Activated T-cell treated with anti-CD3 and anti-CD28 coated beads, Interleukin-2, amount 50 U/mL, for 4 hours (primary cell): ENCODE results near the gene SLC35F5. TPM values are rescaled to one million over a fixed set of nuclear protein-coding genes. Genes with fewer than 3 reads are reported as not detected.
"Not testable (repeated sequence)": the region's sequence is repeated elsewhere in the genome, so short reads cannot be mapped to it uniquely, and the experiment has no call there.

Source experiments
- ATAC-seq, 2 donors: fragments of 200-7000 bp; cut with Tn5 transposase; one replicate each; pipeline ENCODE4 v1.10.0; 2021
- DNase-seq: peaks from one replicate; pipeline ENCODE4 v3.0.0-alpha.2; 2020
- H3K27me3 Mint-ChIP-seq: one replicate; pipeline ENCODE4 v1.8.0; 2021; ENCODE audit warnings: low read depth, mixed read lengths
- H3K36me3 Mint-ChIP-seq: one replicate; pipeline ENCODE4 v1.8.0; 2022; ENCODE audit warnings: mixed read lengths; ENCODE audit not compliant: insufficient read depth
- H3K4me1 Mint-ChIP-seq: one replicate; pipeline ENCODE4 v1.8.0; 2021; ENCODE audit warnings: low read depth, mixed read lengths
- H3K4me3 Mint-ChIP-seq: one replicate; pipeline ENCODE4 v1.8.0; 2021; ENCODE audit warnings: mild to moderate bottlenecking, moderate library complexity, mixed read lengths
- H3K9me3 Mint-ChIP-seq: one replicate; pipeline ENCODE4 v1.8.0; 2021; ENCODE audit warnings: mixed read lengths
- total RNA-seq, 3 donors: library from RNA; stranded (reverse); gene quantifications; one replicate each; pipeline ENCODE4 v1.2.1, GENCODE V29; 2021

Gene SLC35F5
- total RNA-seq, 3 donors from 2014 or later = 14.4 to 18.6 (median 15.6) TPM

GRCh38 chr2:113723411-113723810 is 33.0 kb downstream of the SLC35F5 start:
- peaks cover 20% of the 10 kb centered on the region for H3K36me3 Mint-ChIP-seq
- no peaks in the 10 kb centered on the region for H3K27me3 Mint-ChIP-seq
- DNase-seq (no peak), ATAC-seq (no peak)
- no peaks in the 10 kb centered on the region for H3K4me1 Mint-ChIP-seq
- H3K4me3 Mint-ChIP-seq = no peak overlapping the region
- no peaks in the 10 kb centered on the region for H3K9me3 Mint-ChIP-seq

GRCh38 chr2:113720167-113720566 is 36.3 kb downstream of the SLC35F5 start:
- Mint-ChIP-seq H3K4me1 (no peaks in the 10 kb centered on the region), H3K4me3 (no peak overlapping the region), H3K27me3 (no peaks in the 10 kb centered on the region), H3K36me3 (peaks cover 23% of the 10 kb centered on the region), H3K9me3 (no peaks in the 10 kb centered on the region)
- DNase-seq (no peak), ATAC-seq (no peak)

- Mint-ChIP-seq H3K4me1 (no peaks in the 10 kb centered on the region), H3K27me3 (no peaks in the 10 kb centered on the region), H3K36me3 (peaks cover 21% of the 10 kb centered on the region), H3K9me3 (no peaks in the 10 kb centered on the region), H3K4me3 (no peak overlapping the region)
- DNase-seq (no peak), ATAC-seq (no peak)
Observed at GRCh38 chr2:113716291-113716690, 40.2 kb downstream of the SLC35F5 start.

GRCh38 chr2:113712941-113713340 is 43.5 kb downstream of the SLC35F5 start:
- peaks cover 17% of the 10 kb centered on the region for H3K36me3 Mint-ChIP-seq
- H3K27me3 Mint-ChIP-seq = no peaks in the 10 kb centered on the region
- ATAC-seq = no peak
- no peak for DNase-seq
- H3K9me3 Mint-ChIP-seq = no peaks in the 10 kb centered on the region
- no peak overlapping the region for H3K4me3 Mint-ChIP-seq
- H3K4me1 Mint-ChIP-seq = no peaks in the 10 kb centered on the region

- Mint-ChIP-seq H3K27me3 (no peaks in the 10 kb centered on the region), H3K4me3 (no peak overlapping the region), H3K9me3 (no peaks in the 10 kb centered on the region), H3K36me3 (peaks cover 17% of the 10 kb centered on the region), H3K4me1 (no peaks in the 10 kb centered on the region)
- no peak for ATAC-seq
- no peak for DNase-seq
Observed at GRCh38 chr2:113711851-113712250, 44.6 kb downstream of the SLC35F5 start.

GRCh38 chr2:113709022-113709421 is 47.4 kb downstream of the SLC35F5 start:
- ATAC-seq (no peak), DNase-seq (no peak)
- Mint-ChIP-seq H3K27me3 (no peaks in the 10 kb centered on the region), H3K4me3 (no peak overlapping the region), H3K36me3 (peaks cover 9% of the 10 kb centered on the region), H3K4me1 (no peaks in the 10 kb centered on the region), H3K9me3 (no peaks in the 10 kb centered on the region)

- DNase-seq (no peak), ATAC-seq (no peak)
- no peaks in the 10 kb centered on the region for H3K27me3 Mint-ChIP-seq
- peaks cover 9% of the 10 kb centered on the region for H3K36me3 Mint-ChIP-seq
- H3K4me1 Mint-ChIP-seq = no peaks in the 10 kb centered on the region
- H3K4me3 Mint-ChIP-seq = no peak overlapping the region
- H3K9me3 Mint-ChIP-seq = no peaks in the 10 kb centered on the region
Observed at GRCh38 chr2:113707106-113707505, 49.3 kb downstream of the SLC35F5 start.

GRCh38 chr2:113705982-113706523 is 50.4 kb downstream of the SLC35F5 start:
- DNase-seq (no peak), ATAC-seq (no peak)
- no peaks in the 10 kb centered on the region for H3K9me3 Mint-ChIP-seq
- no peaks in the 10 kb centered on the region for H3K27me3 Mint-ChIP-seq
- H3K36me3 Mint-ChIP-seq = peaks cover 6% of the 10 kb centered on the region
- no peak overlapping the region for H3K4me3 Mint-ChIP-seq
- no peaks in the 10 kb centered on the region for H3K4me1 Mint-ChIP-seq

GRCh38 chr2:113704300-113704993 is 52.0 kb downstream of the SLC35F5 start:
- not testable (repeated sequence) for H3K36me3 Mint-ChIP-seq, H3K9me3 Mint-ChIP-seq, H3K27me3 Mint-ChIP-seq, H3K4me3 Mint-ChIP-seq, ATAC-seq, DNase-seq
- peaks cover 12% of the 10 kb centered on the region for H3K4me1 Mint-ChIP-seq

- Mint-ChIP-seq H3K4me1 (peaks cover 20% of the 10 kb centered on the region), H3K27me3 (no peaks in the 10 kb centered on the region), H3K36me3 (peaks cover 4% of the 10 kb centered on the region), H3K4me3 (no peak overlapping the region), H3K9me3 (no peaks in the 10 kb centered on the region)
- ATAC-seq = no peak
- no peak for DNase-seq
Observed at GRCh38 chr2:113703386-113704299, 52.8 kb downstream of the SLC35F5 start.

- peak; percentile 80 to 87 for ATAC-seq
- H3K36me3 Mint-ChIP-seq = peaks cover 2% of the 10 kb centered on the region
- no peaks in the 10 kb centered on the region for H3K9me3 Mint-ChIP-seq
- DNase-seq = peak; percentile 24
- H3K4me3 Mint-ChIP-seq = peak overlapping the region; percentile 49
- H3K27me3 Mint-ChIP-seq = no peaks in the 10 kb centered on the region
- H3K4me1 Mint-ChIP-seq = peaks cover 20% of the 10 kb centered on the region
Observed at GRCh38 chr2:113700186-113700841, 56.1 kb downstream of the SLC35F5 start.

- Mint-ChIP-seq H3K36me3 (no peaks in the 10 kb centered on the region), H3K4me1 (peaks cover 30% of the 10 kb centered on the region), H3K27me3 (no peaks in the 10 kb centered on the region), H3K4me3 (peak overlapping the region; percentile 11), H3K9me3 (no peaks in the 10 kb centered on the region)
- peak; percentile 80 to 82 for ATAC-seq
- no peak for DNase-seq
Observed at GRCh38 chr2:113698892-113699447, 57.5 kb downstream of the SLC35F5 start.

- not testable (repeated sequence) for DNase-seq, H3K36me3 Mint-ChIP-seq, H3K9me3 Mint-ChIP-seq, H3K27me3 Mint-ChIP-seq, ATAC-seq, H3K4me3 Mint-ChIP-seq
- H3K4me1 Mint-ChIP-seq = peaks cover 38% of the 10 kb centered on the region
Observed at GRCh38 chr2:113698251-113698650, 58.2 kb downstream of the SLC35F5 start.

- Mint-ChIP-seq H3K9me3 (no peaks in the 10 kb centered on the region), H3K4me1 (peaks cover 45% of the 10 kb centered on the region), H3K27me3 (no peaks in the 10 kb centered on the region), H3K36me3 (no peaks in the 10 kb centered on the region), H3K4me3 (no peak overlapping the region)
- DNase-seq (no peak), ATAC-seq (no peak)
Observed at GRCh38 chr2:113697516-113697915, 58.9 kb downstream of the SLC35F5 start.
